Stomach (tissue), 9 donors: ENCODE measurements around the gene GLIPR2. TPM values are rescaled to one million over a fixed set of nuclear protein-coding genes. Genes with fewer than 3 reads are reported as not detected.
A peak's percentile ranks its signal among the peaks of the same experiment; 100 is the strongest.

Experiments
- DNase-seq, 2 donors: peaks; one replicate each; pipeline versions ENCODE4 v3.0.0 to v3.0.0-alpha.2; 2013 to 2019
- H3K27ac ChIP-seq, 5 donors: fragments of 200-600 bp in 4 of 5; sonication (generic) in 4 of 5; one replicate each; pipeline ENCODE4 v1.5.1; 2013 to 2019; ENCODE audit warnings: mild to moderate bottlenecking in 1 of 5, moderate library complexity in 1 of 5
- H3K27me3 ChIP-seq, 3 donors: fragments of 200-600 bp; sonication (generic); one replicate each; pipeline ENCODE4 v1.5.1; 2017 to 2019; ENCODE audit warnings: mixed run types in 1 of 3
- H3K36me3 ChIP-seq, 4 donors: fragments of 200-600 bp; sonication (generic); 1 replicate in 3 of 4; 2 replicates in 1 of 4; pipeline ENCODE4 v1.5.1; 2016 to 2019
- H3K4me1 ChIP-seq, 4 donors: fragments of 200-600 bp; sonication (generic); one replicate each; pipeline ENCODE4 v1.5.1; 2016 to 2019
- H3K4me3 ChIP-seq, 4 donors: fragments of 200-600 bp; sonication (generic) in 3 of 4; one replicate each; pipeline ENCODE4 v1.5.1; 2016 to 2019; ENCODE audit warnings: mild to moderate bottlenecking in 1 of 4
- H3K9me3 ChIP-seq, 4 donors: fragments of 200-600 bp; sonication (generic); one replicate each; pipeline ENCODE4 v1.5.1; 2016 to 2019
- EP300 ChIP-seq: sonication (generic); formaldehyde crosslinking; IDR thresholded peaks from one replicate; pipeline ENCODE4 v1.6.1; 2017; ENCODE audit warnings: antibody characterized with exemption
- POLR2A ChIP-seq, 4 donors: fragments of 450-650 bp; IDR thresholded peaks; one replicate each; pipeline ENCODE4 v1.6.1; 2016; ENCODE audit warnings: antibody characterized with exemption in 4 of 4, control low read depth in 2 of 4, mild to moderate bottlenecking in 1 of 4, moderate library complexity in 1 of 4
- POLR2AphosphoS5 ChIP-seq, 3 donors: sonication (generic); formaldehyde crosslinking; IDR thresholded peaks; one replicate each; pipeline ENCODE4 v1.6.1; 2016; ENCODE audit warnings: antibody characterized with exemption in 3 of 3
- WGBS, 5 donors: extraction: QIAGEN DNeasy Blood & Tissue Kit in 3 of 5; methylation state at CpG; one replicate each; pipeline versions ENCODE4 v1.1.5 to v1.1.7; 2013 to 2018; 5-methylcytosine and 5-hydroxymethylcytosine counted together
- intact Hi-C: fragments of 100-400 bp; cut with DNase I; formaldehyde crosslinking; loops from one replicate; pipeline ENCODE4 v1.15.1; 2023; ENCODE audit warnings: low total_unique reads
- polyA plus RNA-seq, 3 donors: library from polyadenylated mRNA; stranded (reverse); fragments of 200-250 nt; gene quantifications; one replicate each; pipeline ENCODE4 v1.2.3, GENCODE V29; 2013
- total RNA-seq, 5 donors: library from RNA; depleted of rRNA; stranded (reverse); fragments of >200 nt; gene quantifications; one replicate each; pipeline versions ENCODE4 v1.1.0 to v1.2.3, GENCODE V29; 2014 to 2016
- TF ChIP-seq, protein P1 (sequence below), 7 experiments: fragments of 450-650 bp in 4 of 7; fragments of 200-600 bp in 3 of 7; sonication (generic) in 3 of 7; IDR thresholded peaks; one replicate each; pipeline ENCODE4 v1.5.1; 2016 to 2019; ENCODE audit warnings: antibody characterized with exemption in 7 of 7, control low read depth in 2 of 7, mild to moderate bottlenecking in 1 of 7
- donor health status: healthy with polysubstance abuse.
- donor health status: Bipolar disorder and iron deficiency.
- donor health status: healthy.

Gene GLIPR2
- total and polyA plus RNA-seq, 8 donors, result 3.5 to 40.6 (median 32.8) TPM

DNA sequence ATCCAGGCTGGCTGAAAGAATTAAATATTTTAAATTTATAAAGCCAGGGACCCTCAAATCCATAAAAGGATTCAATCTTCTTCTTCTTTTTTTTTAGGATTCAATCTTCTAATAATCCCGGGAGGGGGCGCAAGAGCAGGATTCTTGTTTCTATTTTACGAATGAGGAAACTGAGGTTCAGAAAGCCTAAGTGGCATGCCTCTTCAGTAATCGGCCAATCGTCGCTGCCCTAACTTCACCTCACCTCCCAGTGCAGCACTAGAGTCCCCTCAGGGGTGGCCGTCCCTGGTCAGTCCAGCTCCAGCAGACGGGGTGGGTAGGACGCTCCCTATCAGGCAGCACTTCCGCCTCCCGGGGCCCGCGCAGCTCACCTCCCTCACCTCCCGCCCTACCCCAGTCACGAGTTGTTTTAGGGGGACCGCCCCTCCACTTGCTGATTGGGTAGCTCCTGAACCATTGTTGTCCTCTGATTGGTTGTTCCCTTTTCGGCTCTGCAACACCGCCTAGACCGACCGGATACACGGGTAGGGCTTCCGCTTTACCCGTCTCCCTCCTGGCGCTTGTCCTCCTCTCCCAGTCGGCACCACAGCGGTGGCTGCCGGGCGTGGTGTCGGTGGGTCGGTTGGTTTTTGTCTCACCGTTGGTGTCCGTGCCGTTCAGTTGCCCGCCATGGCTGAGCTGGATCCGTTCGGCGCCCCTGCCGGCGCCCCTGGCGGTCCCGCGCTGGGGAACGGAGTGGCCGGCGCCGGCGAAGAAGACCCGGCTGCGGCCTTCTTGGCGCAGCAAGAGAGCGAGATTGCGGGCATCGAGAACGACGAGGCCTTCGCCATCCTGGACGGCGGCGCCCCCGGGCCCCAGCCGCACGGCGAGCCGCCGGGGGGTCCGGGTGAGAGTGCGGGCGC lies 54.1 kb downstream of the GLIPR2 start, which contains the start of gene CLTA:
CLTA (plus strand) TSS at position 534 of the 902 bp plus-strand sequence; CDS start at position 670, 136 bp downstream.
- peaks cover 31 to 46% (median 38%) of the 10 kb centered on the region in 4 donors for H3K4me1 ChIP-seq
- H3K4me3 ChIP-seq, result peak within 1 kb of the TSS; percentile 73 to 98 (median 90)
- peaks cover 0 to 6% (median 4%) of the 10 kb centered on the region in 4 donors for H3K36me3 ChIP-seq
- H3K27ac ChIP-seq, result peak within 1 kb of the TSS; percentile 88 to 98 (median 94)
- no peaks in the 10 kb centered on the region for H3K9me3 ChIP-seq
- WGBS, 5 donors, result 0% methylated on average over 34 to 68 of the region's 68 CpGs
- intact Hi-C loops, result loop anchor here (5.0 kb wide), 1 partner anchor 137 kb away; no protein-coding TSS in a partner anchor
- peak; percentile 44 to 98 (median 96) for TF ChIP-seq POLR2AphosphoS5 (IDR thresholded peaks at IDR 0.05)
- TF ChIP-seq, protein P1, sequence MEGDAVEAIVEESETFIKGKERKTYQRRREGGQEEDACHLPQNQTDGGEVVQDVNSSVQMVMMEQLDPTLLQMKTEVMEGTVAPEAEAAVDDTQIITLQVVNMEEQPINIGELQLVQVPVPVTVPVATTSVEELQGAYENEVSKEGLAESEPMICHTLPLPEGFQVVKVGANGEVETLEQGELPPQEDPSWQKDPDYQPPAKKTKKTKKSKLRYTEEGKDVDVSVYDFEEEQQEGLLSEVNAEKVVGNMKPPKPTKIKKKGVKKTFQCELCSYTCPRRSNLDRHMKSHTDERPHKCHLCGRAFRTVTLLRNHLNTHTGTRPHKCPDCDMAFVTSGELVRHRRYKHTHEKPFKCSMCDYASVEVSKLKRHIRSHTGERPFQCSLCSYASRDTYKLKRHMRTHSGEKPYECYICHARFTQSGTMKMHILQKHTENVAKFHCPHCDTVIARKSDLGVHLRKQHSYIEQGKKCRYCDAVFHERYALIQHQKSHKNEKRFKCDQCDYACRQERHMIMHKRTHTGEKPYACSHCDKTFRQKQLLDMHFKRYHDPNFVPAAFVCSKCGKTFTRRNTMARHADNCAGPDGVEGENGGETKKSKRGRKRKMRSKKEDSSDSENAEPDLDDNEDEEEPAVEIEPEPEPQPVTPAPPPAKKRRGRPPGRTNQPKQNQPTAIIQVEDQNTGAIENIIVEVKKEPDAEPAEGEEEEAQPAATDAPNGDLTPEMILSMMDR (IDR thresholded peaks at IDR 0.05), result peak in 4 of 7 experiments; percentile 29 to 56 (median 42)
- peak in 2 of 4 donors; percentile 39 to 49 for TF ChIP-seq POLR2A (IDR thresholded peaks at IDR 0.05)
- no peak for TF ChIP-seq EP300
- H3K27me3 ChIP-seq, result no peaks in the 10 kb centered on the region
- peak; percentile 96 to 99 for DNase-seq

DNA sequence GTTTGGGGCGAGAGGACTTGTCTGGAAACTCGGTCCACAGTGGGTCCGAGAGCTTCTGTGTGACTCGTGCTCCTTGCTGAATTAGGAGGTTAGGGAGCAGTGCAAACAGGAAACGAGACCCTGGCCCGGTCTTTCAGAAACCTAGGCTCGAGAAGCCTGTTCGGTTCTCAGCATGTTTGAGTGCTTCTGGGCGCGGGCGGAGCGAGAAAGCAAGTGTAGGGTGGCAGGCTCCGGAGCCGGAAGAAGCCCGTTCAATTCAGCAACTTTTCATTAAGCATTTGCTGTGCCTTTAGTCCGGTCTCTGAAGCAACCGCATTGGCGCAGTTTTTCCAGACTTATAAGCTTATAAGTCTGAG lies 54.7 kb downstream of the GLIPR2 start:
- Histone ChIP-seq H3K27ac (peak overlapping the region; percentile 85 to 98 (median 94)), H3K36me3 (peaks cover 0 to 10% (median 9%) of the 10 kb centered on the region in 4 donors), H3K4me3 (peak overlapping the region; percentile 73 to 98 (median 90)), H3K9me3 (no peaks in the 10 kb centered on the region), H3K27me3 (no peaks in the 10 kb centered on the region), H3K4me1 (peaks cover 31 to 52% (median 38%) of the 10 kb centered on the region in 4 donors)
- TF ChIP-seq POLR2AphosphoS5 (IDR thresholded peaks at IDR 0.05) (no peak), POLR2A (IDR thresholded peaks at IDR 0.05) (no peak), EP300 (no peak)
- TF ChIP-seq, protein P1 (IDR thresholded peaks at IDR 0.05), result no peak
- WGBS, 5 donors, result 0 to 1% (median 1%) methylated on average over 14 to 18 of the region's 18 CpGs
- peak; percentile 35 to 64 for DNase-seq
- intact Hi-C loops, result loop anchor here (5.0 kb wide), 1 partner anchor 136 kb away; no protein-coding TSS in a partner anchor

DNA sequence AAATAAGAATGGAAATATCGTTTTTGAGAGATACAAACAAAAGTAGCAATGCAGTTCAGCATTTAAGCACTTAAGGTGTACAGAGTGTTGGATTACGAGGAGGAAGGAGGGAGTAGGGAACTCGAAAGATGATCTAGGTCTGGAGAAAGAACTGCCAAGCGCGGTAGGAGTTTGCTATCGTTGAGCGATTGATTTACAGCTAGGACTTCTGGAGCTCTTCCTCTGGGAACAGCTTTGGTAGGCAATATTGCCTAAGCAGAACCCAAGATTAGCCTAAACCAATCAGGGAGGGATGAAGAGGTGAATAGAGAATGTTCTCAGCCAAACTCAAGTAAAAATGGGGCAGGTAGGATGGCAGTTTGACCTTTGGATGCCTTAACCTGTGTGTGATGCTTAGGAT lies 55.2 kb downstream of the GLIPR2 start:
- DNase-seq, result no peak
- WGBS, 5 donors, result 0 to 3% (median 1%) methylated on average over 7 of the region's 7 CpGs
- H3K4me3 ChIP-seq, result peak overlapping the region; percentile 73 to 98 (median 90)
- H3K36me3 ChIP-seq, result peaks cover 0 to 14% (median 9%) of the 10 kb centered on the region in 4 donors
- H3K9me3 ChIP-seq, result no peaks in the 10 kb centered on the region
- H3K27me3 ChIP-seq, result no peaks in the 10 kb centered on the region
- peaks cover 31 to 56% (median 41%) of the 10 kb centered on the region in 4 donors for H3K4me1 ChIP-seq
- TF ChIP-seq EP300 (no peak), POLR2A (IDR thresholded peaks at IDR 0.05) (no peak), POLR2AphosphoS5 (IDR thresholded peaks at IDR 0.05) (no peak)
- TF ChIP-seq, protein P1 (IDR thresholded peaks at IDR 0.05), result no peak
- intact Hi-C loops, result loop anchor here (5.0 kb wide), 1 partner anchor 136 kb away; no protein-coding TSS in a partner anchor
- peak overlapping the region in 4 of 5 donors; percentile 88 to 98 (median 94) for H3K27ac ChIP-seq

DNA sequence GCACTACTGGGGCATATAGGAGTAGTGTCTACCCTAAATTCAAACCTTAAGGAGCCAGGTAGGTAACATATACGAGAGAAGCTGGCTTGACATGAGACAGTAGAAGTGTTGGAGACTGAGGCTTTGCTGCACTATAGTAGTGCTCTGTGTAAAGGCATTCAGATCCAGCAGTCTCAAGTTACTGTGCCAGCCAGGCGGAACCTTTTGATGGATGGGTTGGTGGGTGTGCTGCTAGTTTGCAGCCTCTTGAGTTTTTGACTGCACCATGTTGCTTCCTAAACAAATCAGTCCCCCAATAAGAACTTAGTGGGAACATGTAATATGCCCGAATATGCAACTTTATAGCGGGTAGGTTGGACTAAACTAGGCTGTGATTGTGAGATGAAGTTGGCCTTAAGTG lies 55.7 kb downstream of the GLIPR2 start:
- H3K4me3 ChIP-seq, result peak overlapping the region; percentile 73 to 98 (median 90)
- H3K4me1 ChIP-seq, result peaks cover 31 to 61% (median 46%) of the 10 kb centered on the region in 4 donors
- TF ChIP-seq POLR2AphosphoS5 (IDR thresholded peaks at IDR 0.05) (no peak), EP300 (no peak), POLR2A (IDR thresholded peaks at IDR 0.05) (no peak)
- TF ChIP-seq, protein P1 (IDR thresholded peaks at IDR 0.05), result no peak
- peaks cover 0 to 19% (median 11%) of the 10 kb centered on the region in 4 donors for H3K36me3 ChIP-seq
- 53 to 63% (median 54%) methylated on average over 4 of the region's 4 CpGs for WGBS, 5 donors
- peak overlapping the region in 2 of 5 donors; percentile 88 to 98 for H3K27ac ChIP-seq
- no peaks in the 10 kb centered on the region for H3K9me3 ChIP-seq
- intact Hi-C loops, result loop anchor here (5.0 kb wide), 1 partner anchor 135 kb away; no protein-coding TSS in a partner anchor
- DNase-seq, result no peak
- H3K27me3 ChIP-seq, result no peaks in the 10 kb centered on the region
